NCI-H82 treated with DMSO at 0.1 percent for 48 hours (cell line): Measurements from ENCODE around the gene UBE2U.
"Not testable (repeated sequence)": the region's sequence is repeated elsewhere in the genome, so short reads cannot be mapped to it uniquely, and the experiment has no call there.

Experiments used
- DNase-seq: peaks from one replicate; lab custom pipeline; 2025; ENCODE audit not compliant: unreplicated experiment; lab: John Stamatoyannopoulos, UW

Gene UBE2U

DNA sequence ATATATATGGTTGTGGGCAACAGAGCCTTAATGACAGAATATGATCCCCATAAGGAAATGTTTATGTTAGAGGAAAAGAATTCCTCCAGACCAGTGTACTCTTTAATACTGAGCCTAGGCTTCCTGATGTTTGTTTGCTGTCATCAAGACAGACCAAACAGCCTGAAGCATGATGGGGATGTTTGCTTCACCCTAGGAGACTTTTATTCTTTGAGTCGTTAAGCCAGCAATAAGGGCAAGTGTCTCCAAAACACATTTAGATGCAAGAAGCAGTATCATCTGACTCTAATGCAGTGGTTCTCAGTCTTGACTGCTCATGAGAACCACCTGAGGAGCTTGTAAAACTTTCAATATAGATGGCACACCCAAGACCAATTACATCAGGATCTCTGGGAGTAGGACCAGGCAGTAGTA lies 33.1 kb downstream of the UBE2U start:
- DNase-seq = no peak

DNA sequence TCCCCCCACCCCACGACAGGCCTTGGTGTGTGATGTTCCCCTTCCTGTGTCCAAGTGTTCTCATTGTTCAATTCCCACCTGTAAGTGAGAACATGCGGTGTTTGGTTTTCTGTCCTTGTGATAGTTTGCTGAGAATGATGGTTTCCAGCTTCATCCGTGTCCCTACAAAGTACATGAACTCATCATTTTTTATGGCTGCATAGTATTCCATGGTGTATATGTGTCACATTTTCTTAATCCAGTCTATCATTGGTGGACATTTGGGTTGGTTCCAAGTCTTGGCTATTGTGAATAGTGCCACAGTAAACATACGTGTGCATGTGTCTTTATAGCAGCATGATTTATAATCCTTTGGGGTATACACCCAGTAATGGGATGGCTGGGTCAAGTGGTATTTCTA lies 36.1 kb downstream of the UBE2U start:
- not testable (repeated sequence) for DNase-seq

DNA sequence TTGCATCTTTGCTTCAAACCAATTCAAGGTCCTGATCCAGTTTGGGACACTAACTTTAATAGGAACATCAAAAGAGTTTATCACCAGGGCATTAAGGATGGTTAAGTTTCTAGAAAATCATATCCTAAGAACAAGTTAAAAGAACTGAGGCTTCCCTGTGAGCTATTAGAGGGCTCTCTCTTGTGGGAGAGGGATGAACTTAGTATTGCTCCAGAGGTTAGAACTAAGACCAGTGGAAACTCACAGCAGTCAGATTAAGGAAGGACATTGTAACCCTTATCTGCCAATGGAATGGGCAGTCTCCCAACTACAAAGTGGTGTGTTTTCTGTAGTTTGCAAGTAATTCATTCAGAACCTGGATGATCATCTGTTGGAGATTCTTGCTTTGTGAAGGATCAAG lies 36.8 kb downstream of the UBE2U start:
- DNase-seq = no peak

DNA sequence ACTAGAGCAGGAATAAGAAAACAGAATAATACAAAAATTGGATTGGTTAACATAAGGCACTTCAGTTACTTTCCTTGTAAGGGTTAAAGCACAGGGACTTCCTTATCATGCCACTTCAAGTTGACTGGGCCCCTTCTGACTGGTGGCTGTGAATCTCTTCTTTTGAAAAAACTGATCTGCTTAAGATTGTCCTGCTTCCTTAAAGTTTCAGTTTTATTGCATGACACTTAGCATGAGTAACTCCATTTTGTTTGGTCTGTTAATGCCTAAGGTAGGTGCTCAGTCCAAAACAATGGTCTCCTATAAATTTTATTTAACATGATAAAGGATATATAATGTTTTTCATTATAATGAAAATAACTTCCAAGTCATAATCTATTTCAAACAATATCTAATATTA lies 37.6 kb downstream of the UBE2U start:
- DNase-seq = no peak

DNA sequence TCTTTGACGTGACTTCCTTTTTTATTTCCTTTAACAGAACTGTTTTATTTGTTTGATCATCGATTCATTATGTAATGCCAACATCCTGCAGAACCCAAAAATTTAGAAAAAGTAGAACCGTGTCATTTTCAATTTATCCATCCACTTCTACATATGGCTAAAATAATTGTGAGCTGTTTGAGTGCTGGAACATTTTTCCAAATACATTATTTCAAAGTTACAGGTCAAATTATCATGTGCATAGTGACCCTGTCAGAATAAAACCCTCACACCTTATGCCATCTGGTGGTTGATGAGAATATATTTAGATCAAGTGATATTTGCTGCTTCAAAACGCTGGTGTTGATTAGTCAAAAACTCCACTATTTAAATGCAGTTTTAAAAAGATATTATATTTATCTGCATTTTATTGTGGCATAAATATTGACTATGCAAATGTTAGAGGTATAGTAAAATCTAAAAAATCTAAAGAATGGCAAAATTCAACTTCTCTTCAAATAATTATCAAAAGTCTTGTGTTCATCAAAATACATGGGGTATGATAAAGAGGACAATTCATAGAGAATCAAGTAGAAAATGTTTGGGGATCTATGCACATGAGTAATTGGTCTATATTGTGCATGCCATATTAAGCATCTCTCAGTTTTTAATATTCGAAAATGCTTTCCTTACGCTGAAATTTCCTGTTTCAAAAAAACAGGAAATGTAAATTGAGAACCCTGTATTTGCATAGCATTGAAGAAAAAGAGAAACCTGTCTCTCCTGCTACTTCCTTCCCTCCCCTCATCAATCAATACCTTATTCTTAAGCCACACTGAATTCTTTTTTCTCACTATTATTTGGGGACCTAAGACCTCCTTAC lies 39.7 kb downstream of the UBE2U start:
- peak; percentile 9 for DNase-seq

DNA sequence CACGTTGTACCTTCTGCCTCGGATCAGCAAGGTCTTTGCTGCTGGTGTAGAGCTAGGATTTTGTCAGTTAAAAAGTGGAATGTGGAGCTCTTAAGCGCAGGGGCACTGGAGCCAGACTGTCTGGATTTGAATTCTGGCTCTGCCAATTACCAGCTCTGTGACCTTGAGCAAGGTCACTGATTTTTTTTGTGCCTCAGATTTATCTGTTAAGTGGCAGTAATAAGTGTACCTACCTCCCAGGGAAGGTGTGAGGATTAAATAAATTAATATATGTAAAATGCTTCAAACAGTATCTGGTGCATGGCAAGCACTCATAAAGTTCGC lies 40.3 kb downstream of the UBE2U start:
- DNase-seq = peak; percentile 17

DNA sequence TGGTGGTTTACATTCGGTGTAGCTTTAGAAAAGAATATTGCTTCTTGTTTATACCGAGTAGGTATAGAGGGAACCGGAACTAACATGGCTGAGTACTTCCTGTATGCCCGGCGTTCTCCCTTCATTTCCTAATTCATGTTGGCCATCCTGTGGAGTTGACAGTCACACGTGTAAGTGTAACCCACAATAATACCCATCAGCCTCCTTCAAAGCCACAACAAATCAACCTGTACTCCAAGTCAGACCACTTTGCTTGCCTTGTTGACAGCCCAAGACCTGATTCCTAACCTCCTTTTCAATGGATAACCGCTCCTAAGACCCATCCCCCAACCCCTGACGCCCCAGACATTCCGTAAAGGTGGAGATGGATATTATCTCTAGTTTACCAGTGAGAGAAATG lies 42.1 kb downstream of the UBE2U start:
- DNase-seq = no peak

DNA sequence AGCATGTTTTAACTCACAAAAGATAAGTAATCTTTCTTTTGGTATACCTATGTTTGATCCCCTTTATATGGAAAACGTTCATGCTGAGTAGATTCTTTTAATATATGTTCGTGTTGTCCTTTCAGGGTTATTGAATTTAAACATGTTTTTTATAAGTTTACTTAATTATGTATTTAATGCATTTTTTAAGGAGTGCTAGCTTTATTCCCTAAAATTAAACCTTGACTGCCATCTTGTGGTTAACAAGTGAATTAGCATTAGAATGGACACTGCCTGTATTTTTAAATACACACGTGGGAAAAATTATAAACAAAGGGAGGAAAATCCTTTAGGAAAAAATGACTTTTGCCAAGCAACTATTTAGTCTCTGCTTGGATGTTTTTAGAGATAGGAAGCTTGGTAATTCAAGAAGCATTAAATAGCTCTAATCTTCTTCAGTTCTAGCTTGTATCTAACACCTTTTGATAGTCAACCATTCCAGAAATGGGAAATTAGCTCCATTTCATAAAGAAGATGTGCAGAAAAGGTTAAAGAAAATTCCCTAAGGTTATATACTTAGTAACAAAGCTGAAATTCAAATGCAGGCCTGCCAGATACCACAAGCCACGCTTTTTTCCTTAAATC lies 43.0 kb downstream of the UBE2U start:
- DNase-seq = peak; percentile 20

DNA sequence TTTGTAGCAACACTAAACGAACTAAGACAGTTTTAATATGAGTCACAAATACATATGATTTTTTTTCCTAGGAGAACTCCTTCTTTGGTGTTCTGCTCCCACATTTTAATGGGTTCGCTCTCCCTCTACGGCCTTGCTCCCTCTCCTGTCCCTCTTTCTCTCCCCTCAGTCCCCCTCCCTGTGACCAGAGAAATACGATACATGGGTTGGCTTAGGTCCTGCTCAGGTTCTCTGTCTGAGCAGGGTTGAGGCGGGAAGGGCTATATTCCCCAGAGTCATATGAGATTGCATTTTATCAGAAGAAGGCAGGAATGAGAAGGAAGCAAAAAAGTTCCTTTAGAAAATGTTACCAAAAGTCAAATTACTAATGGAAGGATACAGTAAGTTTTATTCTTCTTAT lies 44.6 kb downstream of the UBE2U start:
- no peak for DNase-seq

DNA sequence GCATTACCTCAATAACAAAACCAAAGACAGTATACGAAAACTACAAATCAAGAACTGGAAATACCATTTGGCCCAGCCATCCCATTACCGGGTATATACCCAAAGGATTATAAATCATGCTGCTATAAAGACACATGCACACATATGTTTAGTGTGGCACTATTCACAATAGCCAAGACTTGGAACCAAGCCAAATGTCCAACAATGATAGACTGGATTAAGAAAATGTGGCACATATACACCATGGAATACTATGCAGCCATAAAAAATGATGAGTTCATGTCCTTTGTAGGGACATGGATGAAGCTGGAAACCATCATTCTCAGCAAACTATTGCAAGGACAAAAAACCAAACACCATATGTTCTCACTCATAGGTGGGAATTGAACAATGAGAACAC lies 47.0 kb downstream of the UBE2U start:
- DNase-seq = not testable (repeated sequence)

DNA sequence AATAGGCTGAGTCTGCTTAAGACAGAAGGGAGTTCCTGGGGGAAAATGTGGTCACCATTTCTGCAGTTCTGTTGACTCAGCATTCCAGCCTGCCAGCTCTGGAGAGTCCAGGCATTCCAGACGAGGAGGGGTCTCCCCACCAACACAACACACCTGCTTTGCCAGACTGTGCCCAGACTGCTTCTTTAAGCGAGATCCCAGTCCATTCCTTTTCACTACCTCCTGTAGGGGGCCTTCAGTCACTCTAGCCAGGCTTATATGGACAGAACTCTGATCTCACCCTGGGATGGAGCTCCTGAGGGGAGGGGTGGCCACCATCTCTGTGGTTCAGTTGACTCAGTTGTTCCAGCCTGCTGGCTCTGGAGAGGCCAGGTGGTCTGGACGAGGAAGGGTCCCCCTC lies 48.5 kb downstream of the UBE2U start:
- no peak for DNase-seq

DNA sequence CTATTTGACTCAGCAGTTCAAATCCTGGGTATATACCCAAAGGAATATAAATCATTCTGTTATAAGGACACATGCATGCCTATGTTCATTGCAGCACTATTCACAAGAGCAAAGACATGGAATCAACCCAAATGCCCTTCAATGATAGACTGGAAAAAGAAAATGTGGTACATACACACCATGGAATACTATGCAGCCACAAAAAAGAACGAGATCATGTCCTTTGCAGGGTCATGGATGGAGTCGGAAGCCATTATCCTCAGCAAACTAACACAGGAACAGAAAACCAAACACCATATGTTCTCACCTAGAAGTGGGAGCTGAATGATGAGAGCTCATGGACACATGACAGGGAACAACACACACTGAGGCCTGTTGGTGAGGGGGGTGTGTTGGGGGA lies 53.8 kb downstream of the UBE2U start:
- not testable (repeated sequence) for DNase-seq

DNA sequence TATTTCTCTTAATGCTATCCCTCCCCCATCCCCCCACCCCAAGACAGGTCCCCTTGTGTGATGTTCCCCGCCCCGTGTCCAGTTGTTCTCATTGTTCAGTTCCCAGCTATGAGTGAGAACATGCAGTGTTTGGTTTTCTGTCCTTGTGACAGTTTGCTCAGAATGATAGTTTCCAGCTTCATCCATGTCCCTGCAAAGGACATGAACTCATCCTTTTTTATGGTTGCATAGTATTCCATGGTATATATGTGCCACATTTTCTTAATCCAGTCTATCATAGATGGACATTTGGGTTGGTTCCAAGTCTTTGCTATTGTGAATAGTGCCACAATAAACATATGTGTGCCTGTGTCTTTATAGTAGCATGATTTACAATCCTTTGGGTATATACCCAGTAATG lies 55.0 kb downstream of the UBE2U start:
- DNase-seq = not testable (repeated sequence)

DNA sequence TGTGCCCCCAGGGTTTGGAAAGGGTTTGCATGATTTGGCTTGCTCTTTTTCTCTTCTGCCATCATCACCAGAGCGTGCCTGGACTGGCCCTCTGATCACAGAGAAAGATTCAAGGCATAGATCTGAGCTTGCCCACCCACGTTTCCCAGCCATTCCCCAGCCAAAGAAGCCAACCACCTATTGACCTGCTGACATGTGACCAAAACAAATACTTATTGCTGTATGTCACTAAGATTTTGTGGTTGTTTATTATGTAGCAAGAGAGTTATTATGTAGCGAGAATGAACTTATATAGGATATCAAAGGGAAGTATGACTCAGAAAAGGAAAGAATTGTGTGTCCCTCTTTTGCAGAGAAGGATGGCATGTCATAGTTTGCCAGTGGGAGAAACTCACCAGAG lies 59.9 kb downstream of the UBE2U start:
- no peak for DNase-seq

DNA sequence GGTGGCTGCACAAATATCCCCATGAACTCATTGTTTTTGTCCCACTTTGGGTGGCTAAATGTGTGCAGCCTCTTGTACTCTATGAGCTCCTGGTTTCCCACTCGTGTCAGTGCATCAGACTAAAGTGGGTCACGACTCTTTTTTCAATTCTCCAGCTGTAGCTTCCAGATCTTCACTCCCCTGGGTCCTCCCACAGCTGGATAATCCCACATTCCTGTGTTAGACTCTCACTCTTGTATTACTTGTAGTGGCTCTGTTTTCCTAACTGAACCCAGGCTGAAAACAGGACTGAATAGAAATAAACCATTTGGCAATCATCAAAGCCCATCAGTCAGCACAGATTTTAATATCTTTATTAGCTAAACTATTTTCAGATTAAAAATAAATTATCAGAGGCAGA lies 60.4 kb downstream of the UBE2U start:
- DNase-seq = no peak

DNA sequence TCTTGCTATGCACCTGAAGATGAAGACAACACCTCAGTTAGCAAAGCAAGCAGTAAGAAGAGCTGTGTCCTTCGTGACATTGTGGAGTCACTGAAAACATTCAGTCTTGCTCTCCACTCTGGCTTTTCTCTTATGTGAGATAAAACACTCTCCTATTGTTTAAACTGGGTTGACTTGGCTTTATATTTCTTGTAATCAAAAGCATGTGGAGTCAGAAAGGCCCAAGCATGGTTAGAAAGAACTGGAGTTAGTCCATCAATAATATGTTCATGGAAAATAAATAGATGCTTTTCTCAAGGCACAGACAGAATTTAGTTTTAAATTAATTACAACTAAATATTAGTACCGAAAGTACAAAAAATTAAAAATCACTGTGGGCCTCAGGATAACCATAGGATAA lies 61.7 kb downstream of the UBE2U start:
- DNase-seq = no peak

DNA sequence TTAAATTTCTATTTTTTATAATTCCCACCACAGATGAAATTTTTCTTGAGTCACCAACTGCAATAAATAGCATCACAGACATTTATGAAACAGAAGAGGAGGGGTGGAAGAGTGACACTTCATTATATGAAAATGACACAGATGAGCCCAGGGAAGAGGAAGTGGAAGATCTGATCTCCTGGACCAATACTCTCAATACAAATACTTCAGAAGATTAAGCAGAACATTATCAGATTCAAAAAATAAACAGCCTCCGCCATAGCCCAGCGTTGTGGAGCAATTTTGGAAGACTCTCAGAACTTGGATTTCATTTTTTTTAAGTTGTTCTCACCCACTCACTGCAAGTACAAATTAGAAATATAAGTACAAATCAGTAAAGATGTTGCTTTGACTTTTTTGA lies 63.6 kb downstream of the UBE2U start:
- DNase-seq = no peak

DNA sequence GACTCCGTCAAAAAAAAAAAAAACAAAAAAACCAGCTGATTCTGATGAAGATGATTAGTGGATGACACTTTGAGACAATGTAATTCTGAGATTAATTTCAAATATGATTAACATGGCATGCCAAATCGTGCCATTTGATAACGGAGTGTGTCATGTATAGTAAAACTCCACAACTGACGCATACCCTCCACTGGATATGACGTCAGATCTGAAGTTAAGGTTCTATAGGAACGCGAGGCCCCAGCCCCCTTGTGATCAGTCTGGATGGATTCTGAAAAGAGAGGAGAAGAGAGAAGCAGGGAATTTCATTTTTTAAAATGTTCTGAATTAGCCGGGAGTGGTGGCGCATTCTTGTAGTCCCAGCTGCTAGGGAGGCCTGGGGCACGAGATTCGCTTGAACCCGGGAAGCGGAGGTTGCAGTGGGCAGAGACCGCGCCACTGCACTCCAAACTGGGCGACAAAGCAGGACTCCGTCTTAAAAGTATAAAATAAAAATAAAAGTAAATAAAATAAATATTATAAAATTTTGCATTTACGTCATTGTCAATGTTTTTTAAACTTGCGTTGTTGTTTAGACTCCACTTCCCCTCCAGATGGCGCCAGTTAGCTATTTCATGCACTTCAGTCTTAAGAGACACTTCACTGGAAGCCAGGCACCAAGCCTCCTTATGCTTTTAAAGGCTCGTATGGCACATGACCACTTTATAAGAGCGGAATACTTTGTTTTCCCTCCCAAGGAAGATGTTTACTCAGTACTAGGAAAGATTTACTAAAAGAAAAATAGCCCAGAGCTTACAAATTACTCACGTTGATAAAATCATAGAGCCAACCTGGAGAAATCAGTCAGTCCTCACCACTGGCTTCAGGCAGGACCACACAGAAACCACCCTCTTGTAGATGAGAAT lies 65.5 kb downstream of the UBE2U start:
- peak; percentile 63 for DNase-seq

DNA sequence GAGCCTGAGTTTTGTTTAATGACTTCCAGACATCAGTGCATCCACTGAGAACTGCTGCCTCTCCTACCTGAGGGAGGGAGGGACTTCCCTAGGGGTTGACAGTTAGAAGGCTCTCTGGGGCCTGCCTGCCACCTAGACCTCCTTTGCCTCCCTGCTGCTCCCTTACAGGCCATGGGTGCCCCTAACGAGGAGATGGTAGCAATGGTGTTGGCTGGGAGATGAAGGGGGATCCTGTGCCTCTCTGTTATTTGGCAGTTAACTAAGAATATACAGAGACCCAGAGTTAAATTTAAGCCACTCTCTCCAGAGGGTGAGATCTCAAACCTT lies 66.1 kb downstream of the UBE2U start:
- DNase-seq = no peak

DNA sequence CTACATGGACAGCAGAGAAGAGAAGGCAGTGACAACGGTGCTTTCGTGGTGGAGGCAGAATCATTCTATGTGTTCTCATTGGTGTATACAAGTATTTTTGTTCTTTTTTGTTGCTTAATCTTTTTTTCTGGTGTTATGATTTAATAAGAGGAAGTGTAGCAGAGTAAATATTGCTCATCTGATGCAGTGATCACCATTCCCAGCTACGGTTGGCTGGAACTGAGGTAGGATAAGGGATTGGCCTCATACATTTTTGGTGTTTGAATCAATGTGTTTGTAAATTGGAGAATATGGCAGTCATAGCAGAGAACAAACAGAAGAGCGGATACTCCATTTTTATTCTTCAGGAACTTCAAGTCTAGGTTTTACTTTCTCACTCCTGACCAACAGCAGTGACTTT lies 76.6 kb downstream of the UBE2U start:
- no peak for DNase-seq

DNA sequence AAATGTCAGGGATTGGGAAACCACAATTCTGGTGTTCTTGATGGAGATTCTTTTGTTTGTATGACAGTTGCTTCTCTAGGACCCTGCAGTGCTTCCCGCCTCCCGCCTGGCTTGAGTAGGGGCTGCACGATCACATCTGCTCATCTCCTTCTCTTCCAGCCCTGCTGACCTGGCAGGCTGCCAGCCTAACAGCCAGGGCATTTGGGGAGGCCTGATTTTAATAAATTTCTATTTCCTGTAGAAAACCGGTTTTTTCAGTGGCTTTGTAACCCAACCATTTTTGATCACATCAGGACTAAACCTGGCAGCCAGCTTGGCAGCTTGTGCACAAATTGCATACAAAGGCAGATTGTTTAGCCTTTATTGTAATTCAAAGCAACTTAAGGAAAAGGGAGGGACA lies 78.9 kb downstream of the UBE2U start:
- DNase-seq = peak; percentile 59

DNA sequence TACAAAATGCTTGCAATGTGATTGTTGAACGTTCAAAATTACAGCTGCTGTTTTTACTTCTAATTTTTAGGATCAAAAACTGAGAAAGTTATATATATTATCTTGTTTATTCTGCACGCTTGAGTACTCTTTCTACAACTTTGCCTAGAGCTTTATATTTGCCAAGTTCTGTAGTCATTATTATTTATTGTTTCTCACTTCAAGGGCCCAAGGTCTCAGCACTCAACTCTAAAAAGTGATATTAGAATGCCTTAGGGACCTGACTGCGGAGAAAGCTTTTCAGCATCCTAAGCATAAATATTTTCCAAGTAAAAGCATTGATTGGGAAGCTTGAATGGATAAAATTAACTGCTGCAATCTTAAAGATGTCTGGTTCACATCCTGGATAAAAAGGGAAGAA lies 83.6 kb downstream of the UBE2U start:
- no peak for DNase-seq
